HuH-7 (cell line): ENCODE data around the gene GNL1.

ENCODE experiments used
- DNase-seq: peaks from one replicate; pipeline ENCODE4 v3.0.0; 2011; ENCODE audit warnings: low spot score

Gene GNL1

GRCh38 chr6:30556066-30556905 is at the start of gene GNL1:
TSS of gene GNL1 (minus strand) at chr6:30556489. CDS start at chr6:30556203, 286 bp downstream.
- DNase-seq: peak; percentile 78

GRCh38 chr6:30603961-30604360 is 47.7 kb upstream of the GNL1 start:
- DNase-seq: no peak

DNA sequence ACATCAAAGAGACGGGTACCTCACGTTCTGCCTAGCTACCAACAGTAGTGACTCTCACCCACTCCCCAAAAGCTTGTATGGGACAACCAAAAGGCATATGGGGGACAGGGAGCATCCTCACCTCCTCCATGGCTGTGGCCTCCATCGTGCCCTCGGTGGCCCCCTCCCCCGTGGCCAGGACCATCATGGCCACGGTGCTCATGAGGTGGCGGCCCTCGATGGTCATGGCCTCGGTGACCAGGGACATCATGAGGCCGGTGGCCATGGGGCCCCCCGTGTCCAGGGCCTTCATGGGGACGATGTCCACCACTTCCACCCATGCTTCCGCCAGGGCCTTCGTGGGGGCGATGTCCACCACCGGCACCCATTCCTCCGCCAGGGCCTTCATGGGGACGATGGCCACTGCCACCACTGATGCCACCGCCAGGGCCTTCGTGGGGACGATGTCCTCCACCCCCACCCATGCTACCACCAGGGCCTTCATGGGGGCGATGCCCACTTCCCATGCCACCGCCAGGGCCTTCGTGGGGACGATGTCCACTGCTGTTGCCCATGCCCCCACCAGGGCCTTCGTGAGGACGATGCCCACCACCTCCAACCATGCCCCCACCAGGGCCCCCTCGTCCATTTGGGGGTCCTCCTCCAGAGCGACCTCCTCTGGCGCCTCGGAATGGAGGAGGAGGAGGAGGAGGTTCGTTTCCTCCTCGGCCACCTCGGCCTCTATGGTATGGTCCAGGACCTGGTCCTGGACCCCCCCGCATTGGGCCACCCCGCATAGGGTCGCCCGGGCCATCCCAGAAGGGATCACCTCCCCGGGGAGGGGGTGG is 45.7 kb upstream of the GNL1 start:
- DNase-seq: no peak

DNA sequence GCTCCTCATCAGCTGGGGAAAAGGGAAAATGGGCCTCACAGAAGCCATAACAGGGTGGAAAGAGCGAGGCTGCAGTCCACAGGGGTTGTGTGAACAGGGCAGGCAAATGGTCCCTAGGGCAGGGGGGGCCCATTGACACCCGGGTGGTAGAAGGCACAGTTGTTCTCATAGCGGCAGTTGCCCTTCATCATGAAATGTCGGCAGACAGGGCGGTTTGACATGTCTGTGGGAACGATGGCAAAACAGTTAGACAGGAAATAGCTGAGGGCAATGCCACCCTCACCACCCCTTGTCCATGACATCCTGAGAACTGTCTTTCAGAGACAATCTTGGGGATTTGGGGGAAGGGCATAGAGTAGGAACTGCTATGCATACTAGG is 45.1 kb upstream of the GNL1 start:
- no peak for DNase-seq

DNA sequence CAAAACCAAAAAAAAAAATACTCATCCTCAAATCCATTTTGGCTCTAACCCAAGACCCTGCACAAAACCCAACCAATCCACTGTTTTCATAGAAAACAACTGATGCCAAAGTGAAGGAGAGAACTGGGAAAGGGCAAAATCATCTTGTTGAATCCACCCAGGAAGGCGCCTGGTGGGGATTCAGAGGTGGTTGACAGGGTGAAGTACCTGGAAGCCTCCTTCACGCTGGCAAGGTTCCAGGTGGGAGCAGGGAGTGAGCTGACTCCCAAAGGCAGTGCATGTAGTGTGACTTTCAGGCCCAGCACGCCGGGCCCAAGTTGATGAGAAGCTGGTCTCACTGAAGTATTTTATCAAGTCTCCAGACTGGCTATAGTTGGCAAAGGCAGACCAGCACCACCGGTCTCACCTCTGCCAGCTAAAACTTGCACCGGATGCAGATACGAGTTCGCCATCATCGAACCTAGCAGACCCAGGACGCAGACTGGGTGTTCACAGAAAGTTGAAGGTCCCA is 44.2 kb upstream of the GNL1 start:
- DNase-seq: no peak

DNA sequence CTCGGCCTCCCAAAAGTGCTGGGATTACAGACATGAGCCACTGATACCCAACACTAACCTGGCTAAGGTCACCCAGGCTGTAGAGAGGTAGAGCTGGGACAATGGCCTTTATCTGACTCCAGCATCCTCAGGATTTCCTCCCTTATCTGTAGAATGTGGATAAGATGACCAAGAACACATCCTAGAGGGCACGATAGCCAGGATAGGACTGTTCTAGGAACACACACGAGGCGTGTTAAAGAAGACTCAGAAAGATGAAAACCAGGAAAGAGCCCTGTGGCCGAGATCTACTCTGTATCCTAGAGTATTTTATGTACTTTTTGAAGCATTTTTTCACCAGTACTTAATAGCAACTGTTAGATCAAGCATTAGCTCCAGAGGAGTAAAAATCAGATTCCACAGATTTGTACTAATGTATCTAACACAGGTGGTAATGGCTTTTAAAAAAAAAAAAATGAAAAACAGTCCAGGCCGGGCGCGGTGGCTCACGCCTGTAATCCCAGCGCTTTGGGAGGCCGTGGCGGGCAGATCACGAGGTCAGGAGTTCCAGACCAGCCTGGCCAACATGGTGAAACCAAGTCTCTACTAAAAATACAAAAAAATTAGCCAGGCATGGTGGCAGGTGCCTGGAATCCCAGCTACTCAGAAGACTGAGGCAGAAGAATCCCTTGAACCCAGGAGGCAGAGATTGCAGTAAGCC is 43.5 kb upstream of the GNL1 start:
- no peak for DNase-seq

GRCh38 chr6:30598912-30599624 is 42.8 kb upstream of the GNL1 start:
- DNase-seq: no peak

DNA sequence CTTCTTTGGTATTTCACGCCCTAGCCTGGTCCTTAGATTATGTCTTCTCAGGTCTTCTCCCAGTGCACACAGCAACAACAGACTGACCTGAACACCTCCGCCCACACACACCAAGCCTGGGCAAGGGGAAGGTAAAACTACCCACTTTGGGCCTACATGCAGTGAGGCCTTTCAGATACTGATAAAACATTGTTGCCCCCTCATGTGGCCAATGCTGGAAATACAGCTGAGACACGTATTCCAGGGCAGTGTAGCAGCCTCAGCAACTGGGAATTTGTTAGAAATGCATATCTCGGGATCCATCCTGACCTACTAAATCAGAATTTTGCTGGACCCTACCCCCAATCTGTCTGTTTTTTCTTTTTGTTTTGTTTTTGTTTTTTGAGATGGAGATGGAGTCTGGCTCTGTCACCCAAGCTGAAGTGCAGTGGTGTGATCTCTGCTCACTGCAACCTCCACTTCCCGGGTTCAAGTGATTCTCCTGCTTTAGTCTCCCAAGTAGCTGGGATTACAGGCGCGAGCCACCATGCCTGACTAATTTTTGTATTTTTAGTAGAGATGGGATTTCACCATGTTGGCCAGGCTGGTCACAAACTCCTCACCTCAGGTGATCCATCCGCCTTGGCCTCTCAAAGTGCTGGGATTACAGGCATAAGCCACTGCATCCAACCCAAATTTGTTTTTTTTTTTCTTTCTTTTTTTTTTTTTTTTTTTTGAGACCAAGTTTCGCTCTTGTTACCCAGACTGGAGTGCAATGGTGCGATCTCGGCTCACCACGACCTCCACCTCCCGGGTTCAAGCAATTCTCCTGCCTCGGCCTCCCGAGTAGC is 41.2 kb upstream of the GNL1 start:
- DNase-seq: peak; percentile 68

DNA sequence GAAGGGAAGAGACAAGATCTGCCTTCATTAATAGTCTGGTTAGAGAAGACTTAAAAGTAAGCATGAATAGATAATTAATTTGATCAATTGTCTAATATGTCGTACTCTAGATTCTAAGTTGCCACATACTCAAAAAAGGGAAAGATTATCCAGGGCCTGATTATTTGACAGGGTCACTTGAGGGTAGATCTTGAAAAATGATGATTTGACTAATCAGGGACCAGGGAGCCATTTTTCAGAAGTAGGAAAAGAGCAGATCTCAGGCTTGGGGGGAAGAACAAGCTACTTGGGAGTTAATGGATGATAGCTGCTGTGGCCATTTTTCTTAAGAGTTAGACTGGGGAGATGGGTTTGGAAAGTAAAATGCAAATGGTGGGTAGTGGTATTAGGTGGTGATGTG is 36.0 kb upstream of the GNL1 start:
- DNase-seq: no peak

GRCh38 chr6:30591008-30591407 is 34.7 kb upstream of the GNL1 start:
- no peak for DNase-seq

- no peak for DNase-seq
Measured at GRCh38 chr6:30590509-30590908, 34.2 kb upstream of the GNL1 start.

- DNase-seq: no peak
Measured at GRCh38 chr6:30589754-30590358, 33.6 kb upstream of the GNL1 start.

DNA sequence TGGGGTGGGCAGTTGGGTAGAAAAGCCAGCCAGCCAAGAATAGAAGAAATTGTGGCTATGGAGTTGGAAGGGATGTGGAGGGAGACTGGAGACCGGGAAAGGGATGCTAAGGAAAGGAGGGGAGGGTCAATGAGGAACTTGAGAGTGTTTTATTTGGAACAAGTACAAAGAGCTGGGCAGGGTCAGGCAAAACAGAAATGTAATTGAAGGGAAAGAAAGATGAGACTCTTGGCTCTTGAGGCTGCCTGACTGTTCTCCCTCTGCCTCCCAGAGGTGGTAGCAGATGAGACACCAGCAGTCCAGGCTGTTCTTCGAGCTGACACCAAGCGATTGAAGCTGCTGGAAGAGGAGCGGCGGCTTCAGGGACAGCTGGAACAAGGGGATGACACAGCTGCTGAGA is 27.6 kb upstream of the GNL1 start:
- DNase-seq: no peak

- DNase-seq: no peak
Measured at GRCh38 chr6:30578051-30578450, 21.8 kb upstream of the GNL1 start.

GRCh38 chr6:30573113-30573512 is 16.8 kb upstream of the GNL1 start:
- no peak for DNase-seq

DNA sequence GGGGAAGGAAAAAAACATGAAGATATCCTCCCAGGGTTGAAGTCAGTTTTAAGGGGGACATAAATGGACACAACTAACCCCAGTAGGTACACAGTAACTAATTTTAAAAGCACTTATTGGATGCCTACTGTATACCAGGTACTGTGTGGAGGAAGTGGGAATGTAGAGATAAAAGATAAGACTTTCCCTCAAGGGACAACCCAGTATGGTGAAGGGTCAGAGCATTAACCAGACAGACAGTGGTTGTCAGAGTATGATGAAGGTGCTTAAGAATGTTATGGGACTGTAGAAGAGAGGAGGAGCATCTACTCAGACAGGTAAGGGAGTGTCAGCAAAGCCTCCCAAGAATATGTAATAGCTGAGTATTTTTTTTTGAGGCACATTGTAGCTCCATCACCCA is 15.9 kb upstream of the GNL1 start:
- DNase-seq: no peak

DNA sequence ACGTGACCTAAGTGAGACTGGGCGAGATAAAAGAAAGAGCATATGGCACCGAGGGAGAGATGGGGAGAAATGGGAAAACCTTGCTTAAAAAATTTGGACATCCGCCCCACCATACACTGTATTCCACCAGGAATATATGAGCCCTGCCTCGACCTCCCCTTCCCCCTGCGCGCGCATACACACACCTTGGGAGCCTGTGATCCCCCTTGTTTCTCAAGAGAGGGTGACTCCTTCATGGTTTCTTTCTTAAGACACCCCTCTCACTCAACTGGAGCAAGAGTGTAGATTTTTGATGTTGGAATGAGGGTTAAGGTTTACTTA is 15.4 kb upstream of the GNL1 start:
- no peak for DNase-seq

DNA sequence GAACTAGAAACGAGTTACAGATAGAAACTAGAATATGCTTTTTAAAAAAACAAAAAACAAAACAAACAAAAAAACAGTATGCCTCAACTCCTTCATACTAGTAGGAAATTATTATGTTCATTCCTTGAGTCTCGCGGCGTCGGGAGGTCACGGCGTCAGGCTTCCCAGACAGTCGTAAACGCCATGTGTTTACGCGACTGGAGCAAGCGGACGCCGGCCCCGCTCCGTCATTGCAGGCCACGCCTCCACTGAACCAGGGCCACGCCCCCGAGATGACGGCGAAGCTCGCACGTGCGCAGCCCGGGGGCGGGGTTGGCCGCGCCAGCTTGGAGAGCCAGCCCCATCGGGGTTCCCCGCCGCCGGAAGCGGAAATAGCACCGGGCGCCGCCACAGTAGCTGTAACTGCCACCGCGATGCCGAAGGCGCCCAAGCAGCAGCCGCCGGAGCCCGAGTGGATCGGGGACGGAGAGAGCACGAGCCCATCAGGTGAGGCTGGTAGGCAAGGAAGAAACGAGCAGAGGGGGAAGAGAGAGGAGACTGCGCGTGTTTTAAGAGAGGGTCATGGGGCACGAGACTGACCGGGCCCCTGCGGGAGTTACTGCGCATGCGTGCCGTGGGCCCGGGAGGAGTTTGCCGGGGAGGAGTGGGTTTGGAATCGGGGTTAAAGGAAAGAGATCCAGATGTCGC is 14.9 kb upstream of the GNL1 start, which contains the start of gene ABCF1:
TSS of gene ABCF1 (plus strand) at position 368 of the 687 bp plus-strand sequence. CDS start at position 414, 46 bp downstream.
- peak; percentile 89 for DNase-seq

DNA sequence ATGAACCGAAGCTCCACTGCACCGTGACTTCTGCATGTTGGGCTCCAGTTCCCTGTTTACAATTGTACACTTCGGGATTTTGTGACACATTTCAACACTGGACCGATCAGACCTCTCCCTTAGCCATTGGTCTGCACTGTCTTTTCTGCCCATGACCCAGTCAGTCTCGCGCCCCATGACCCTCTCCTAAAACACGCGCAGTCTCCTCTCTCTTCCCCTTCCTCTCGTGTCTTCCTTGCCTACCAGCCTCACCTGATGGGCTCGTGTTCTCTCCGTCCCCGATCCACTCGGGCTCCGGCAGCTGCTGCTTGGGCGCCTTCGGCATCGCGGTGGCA is 14.4 kb upstream of the GNL1 start:
- no peak for DNase-seq

GRCh38 chr6:30570263-30570662 is 14.0 kb upstream of the GNL1 start:
- no peak for DNase-seq
